K562 (cell line): ENCODE data around the gene COLEC12. TPM values are rescaled to one million over a fixed set of nuclear protein-coding genes. Genes with fewer than 3 reads are reported as not detected.

Experiments
- ATAC-seq: fragments of 200-7000 bp; cut with Tn5 transposase; 3 replicates; pipeline ENCODE4 v1.9.1; 2020; ENCODE audit warnings: moderate library complexity
- BruUV-seq: library from RNA; stranded (reverse); fragments of 400-500 nt; replicated peaks from 2 replicates; lab custom pipeline; 2021; lab: Mats Ljungman, UMichigan
- CTCF ChIA-PET: fragments of 300-600 bp; formaldehyde crosslinking; extraction: SDS; loops from one replicate; lab custom pipeline; 2021; ENCODE audit warnings: low intra/inter-chr PET ratio; lab: Yijun Ruan, JAX
- POLR2A ChIA-PET: fragments of 300-600, 350-650 bp; sonication (Branson Sonifier 250); formaldehyde crosslinking; extraction: SDS; loops from one replicate; lab custom pipeline; 2021; ENCODE audit warnings: antibody characterized with exemption, inconsistent platforms; lab: Yijun Ruan, JAX
- DNase-seq, 4 experiments: peaks; one replicate each; pipeline versions ENCODE4 v3.0.0 to v3.0.0-alpha.2; 2011 to 2018; ENCODE audit warnings: low spot score in 3 of 4, mixed read lengths in 3 of 4; ENCODE audit errors: extremely low read depth in 1 of 4
- FAIRE-seq: peaks from 2 replicates; lab custom pipeline; 2011; peaks lifted over from hg19 to GRCh38; lab: Jason Lieb, UNC
- H2AFZ ChIP-seq: 2 replicates; pipeline ENCODE4 v1.6.0; 2011; ENCODE audit warnings: low read depth, low read length, control low read depth, inconsistent platforms
- H3K27ac ChIP-seq: fragments of 200-600 bp; 3 replicates; pipeline ENCODE4 v1.8.0; 2011; ENCODE audit warnings: low read depth, mild to moderate bottlenecking, control low read depth, inconsistent platforms, low read length, moderate library complexity, mixed read lengths; ENCODE audit errors: extremely low read depth
- H3K27me3 ChIP-seq, 2 experiments: fragments of 300-600 bp in 1 of 2; 2 replicates in 1 of 2; 3 replicates in 1 of 2; pipeline versions ENCODE4 v1.6.0 to v1.8.0; 2011; ENCODE audit warnings: inconsistent platforms in 2 of 2, low read length in 2 of 2, mild to moderate bottlenecking in 1 of 2, mixed read lengths in 1 of 2, moderate library complexity in 1 of 2; ENCODE audit not compliant: control insufficient read depth in 2 of 2, insufficient read depth in 2 of 2
- H3K36me3 ChIP-seq: fragments of 300-600 bp; 3 replicates; pipeline ENCODE4 v1.8.0; 2011; ENCODE audit warnings: mild to moderate bottlenecking, low read length, inconsistent platforms; ENCODE audit not compliant: control insufficient read depth, insufficient read depth
- H3K4me1 ChIP-seq, 2 experiments: fragments of 200-600 bp in 1 of 2; replicated peaks in 1 of 2; 2 replicates in 1 of 2; 3 replicates in 1 of 2; pipeline versions ENCODE4 v1.5.1 to v1.8.0; 2011; ENCODE audit warnings: inconsistent platforms in 2 of 2, low read length in 2 of 2, mild to moderate bottlenecking in 1 of 2, mixed read lengths in 1 of 2, moderate library complexity in 1 of 2; ENCODE audit not compliant: control insufficient read depth in 2 of 2, insufficient read depth in 2 of 2
- H3K4me2 ChIP-seq: 2 replicates; pipeline ENCODE4 v1.6.1; 2011; ENCODE audit warnings: low read length, control low read depth, inconsistent platforms, mixed read lengths; ENCODE audit not compliant: insufficient read depth
- H3K4me3 ChIP-seq: fragments of 200-600 bp; sonication (generic), shearing (Covaris generic); 2 replicates; pipeline ENCODE4 v1.5.1; 2016; ENCODE audit warnings: control low read depth, inconsistent platforms
- H3K79me2 ChIP-seq: fragments of 200-600 bp; 3 replicates; pipeline ENCODE4 v1.8.0; 2011; ENCODE audit warnings: low read length, inconsistent platforms; ENCODE audit not compliant: control insufficient read depth, insufficient read depth
- H3K9ac ChIP-seq, 2 experiments: 2 replicates each; pipeline versions ENCODE4 v1.6.0 to v1.6.1; 2011; ENCODE audit warnings: low read depth in 2 of 2, low read length in 2 of 2, control low read depth in 1 of 2, inconsistent platforms in 1 of 2, mild to moderate bottlenecking in 1 of 2, mixed read lengths in 1 of 2; ENCODE audit not compliant: insufficient read depth in 1 of 2
- H3K9me1 ChIP-seq: one replicate; pipeline ENCODE4 v1.6.0; 2011; ENCODE audit warnings: inconsistent platforms, mild to moderate bottlenecking, low read length, moderate library complexity; ENCODE audit not compliant: control insufficient read depth, insufficient read depth
- H3K9me3 ChIP-seq: replicated peaks from 2 replicates; pipeline ENCODE4 v1.5.1; 2011; ENCODE audit warnings: low read depth, low read length, inconsistent platforms; ENCODE audit not compliant: control insufficient read depth, insufficient read depth
- H4K20me1 ChIP-seq: replicated peaks from 2 replicates; pipeline ENCODE4 v1.6.1; 2011; ENCODE audit warnings: low read length, inconsistent platforms, mixed read lengths; ENCODE audit not compliant: control insufficient read depth, insufficient read depth
- BACH1 ChIP-seq: fragments of 200-800 bp; sonication (Bioruptor generic); IDR thresholded peaks from 2 replicates; pipeline ENCODE4 v1.6.1; 2016; ENCODE audit warnings: missing genetic modification characterization, missing compliant biosample characterization
- C11orf30 ChIP-seq: fragments of 450-650 bp; IDR thresholded peaks from 2 replicates; pipeline ENCODE4 v1.6.1; 2016; ENCODE audit warnings: low read depth, mild to moderate bottlenecking
- MAFG ChIP-seq: fragments of 450-650 bp; conservative IDR thresholded peaks from 2 replicates; pipeline ENCODE4 v1.6.1; 2016; ENCODE audit warnings: missing genetic modification characterization, missing compliant biosample characterization
- NBN ChIP-seq: fragments of 450-650 bp; IDR thresholded peaks from 2 replicates; pipeline ENCODE4 v1.6.1; 2016; ENCODE audit warnings: low read depth, mild to moderate bottlenecking
- NFE2 ChIP-seq: IDR thresholded peaks from 2 replicates; pipeline ENCODE4 v1.6.1; 2014; ENCODE audit warnings: antibody characterized with exemption, low read depth
- PHTF2 ChIP-seq: fragments of 250-450 bp; sonication (Bioruptor Pico); IDR thresholded peaks from 2 replicates; pipeline ENCODE4 v1.5.0; 2021; ENCODE audit warnings: mild to moderate bottlenecking
- RFX1 ChIP-seq: fragments of 450-650 bp; IDR thresholded peaks from 2 replicates; pipeline ENCODE4 v1.6.1; 2016; ENCODE audit warnings: mild to moderate bottlenecking, moderate library complexity
- ZNF316 ChIP-seq: fragments of 450-650 bp; IDR thresholded peaks from 2 replicates; pipeline ENCODE4 v1.6.1; 2016
- WGBS: fragments of 100-300 bp; shearing (Covaris generic); methylation state at CpG from one replicate; pipeline ENCODE4 v1.1.6; 2016; ENCODE audit warnings: low coverage, mixed read lengths; ENCODE audit not compliant: insufficient coverage; ENCODE audit errors: missing lambda C conversion rate; 5-methylcytosine and 5-hydroxymethylcytosine counted together
- in situ Hi-C: fragments of 300-500 bp; cut with MboI; formaldehyde crosslinking; loops from 4 replicates; pipeline ENCODE4 v1.15.0; 2018; ENCODE audit warnings: inconsistent platforms, mixed read lengths
- intact Hi-C: fragments of 100-400 bp; cut with micrococcal nuclease; formaldehyde crosslinking; loops from 2 replicates; pipeline ENCODE4 v1.14.2; 2022
- polyA plus RNA-seq, 8 experiments: library from polyadenylated mRNA; depleted of rRNA in 4 of 8; stranded (reverse) in 5 of 8; unstranded in 3 of 8; fragments of >200 nt; fragmentation: Nextera tagmentation in 2 of 8; fragmentation: Illumina TruSeq in 1 of 8; extraction: Ambion mirVana in 2 of 8; extraction: Trizol in 1 of 8; gene quantifications; 2 replicates each; pipeline versions ENCODE4 v1.2.1 to v1.2.3, GENCODE V29; 2011 to 2014; ENCODE audit warnings: inconsistent platforms in 1 of 8, missing spikeins in 1 of 8
- total RNA-seq, 7 experiments: library from RNA; depleted of rRNA in 6 of 7; stranded (reverse); fragments of >200 nt in 6 of 7; fragmentation: Illumina TruSeq in 2 of 7; extraction: Trizol in 2 of 7; gene quantifications; 2 replicates each; pipeline versions ENCODE4 v1.2.1 to v1.2.3, GENCODE V29; 2011 to 2021; ENCODE audit warnings: low replicate concordance in 1 of 7

Gene COLEC12
- total and polyA plus RNA-seq, 9 of the 15 experiments (the other 6 are each of a cell fraction or from before 2014, with no cell fraction given) = 0.04 TPM; not detected in 8

- Histone ChIP-seq H3K4me3 (no peak overlapping the region), H3K79me2 (no peaks in the 10 kb centered on the region), H3K4me1 (no peaks in the 10 kb centered on the region), H3K9ac (no peak overlapping the region), H3K36me3 (no peaks in the 10 kb centered on the region), H3K9me1 (no peaks in the 10 kb centered on the region), H3K27ac (no peak overlapping the region), H2AFZ (no peak overlapping the region), H3K4me2 (no peak overlapping the region), H4K20me1 (no peaks in the 10 kb centered on the region), H3K27me3 (peaks cover 9 to 23% of the 10 kb centered on the region in 2 experiments), H3K9me3 (no peaks in the 10 kb centered on the region)
- intact Hi-C loops (no loop called here), in situ Hi-C loops (no loop called here)
- no peak for FAIRE-seq
- ATAC-seq = peak; percentile 39; the same call in 1 of the 3 replicates
- 8% methylated on average over 8 of the region's 8 CpGs for WGBS
- BruUV-seq = no TSS peak
- ChIA-PET POLR2A (no interaction called here), CTCF (no interaction called here)
- no peak for DNase-seq
- TF ChIP-seq NFE2 (peak; percentile 59), RFX1 (peak; percentile 36; the same call in 1 of the 2 replicates), BACH1 (peak; percentile 41; the same call in 1 of the 2 replicates), NBN (no peak), C11orf30 (peak; percentile 80), MAFG (tag) (peak; percentile 82), ZNF316 (peak; percentile 81), PHTF2 (CRISPR knock-in tag) (no peak)
These were observed 73.5 kb downstream of the COLEC12 start for GRCh38 chr18:427005-427404.
